MM.1S (cell line): Measurements from ENCODE around the gene XPO1.

Source experiments
- EZH2 ChIP-seq: fragments of 300-600 bp; sonication (generic); optimal IDR thresholded peaks from 2 replicates; pipeline ENCODE3; 2017; ENCODE audit warnings: low read depth, mild to moderate bottlenecking, antibody characterized with exemption, low read length, mixed read lengths
- EZH2phosphoT487 ChIP-seq: fragments of 300-600 bp; sonication (generic); IDR thresholded peaks from 2 replicates; pipeline ENCODE4 v1.6.1; 2018; ENCODE audit warnings: antibody characterized with exemption, low read length
- TF ChIP-seq, protein P1 (sequence below): fragments of 300-600 bp; sonication (generic); IDR thresholded peaks from 2 replicates; pipeline ENCODE4 v1.5.1; 2016; ENCODE audit warnings: antibody characterized with exemption, low read length, mixed read lengths

DNA sequence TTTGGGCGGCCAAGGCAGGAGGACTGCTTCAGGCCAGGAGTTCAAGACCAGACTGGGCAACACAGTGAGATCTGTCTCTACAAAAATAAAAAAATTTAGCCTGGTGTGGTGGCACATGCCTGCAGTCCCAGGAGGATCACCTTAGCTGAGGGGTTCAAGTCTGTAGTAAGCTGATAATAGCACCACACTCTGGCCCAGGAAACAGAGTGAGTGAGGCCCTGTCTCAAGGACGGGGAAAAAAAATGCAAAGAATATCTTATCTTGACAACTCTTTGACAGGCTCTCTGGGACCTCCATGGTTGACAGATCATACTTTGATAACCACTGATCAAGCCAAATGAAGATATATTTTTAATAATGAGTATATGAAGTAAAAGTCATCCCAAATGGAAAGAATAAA is 89.9 kb downstream of the XPO1 start:
- no peak for TF ChIP-seq EZH2phosphoT487
- TF ChIP-seq, protein P1, sequence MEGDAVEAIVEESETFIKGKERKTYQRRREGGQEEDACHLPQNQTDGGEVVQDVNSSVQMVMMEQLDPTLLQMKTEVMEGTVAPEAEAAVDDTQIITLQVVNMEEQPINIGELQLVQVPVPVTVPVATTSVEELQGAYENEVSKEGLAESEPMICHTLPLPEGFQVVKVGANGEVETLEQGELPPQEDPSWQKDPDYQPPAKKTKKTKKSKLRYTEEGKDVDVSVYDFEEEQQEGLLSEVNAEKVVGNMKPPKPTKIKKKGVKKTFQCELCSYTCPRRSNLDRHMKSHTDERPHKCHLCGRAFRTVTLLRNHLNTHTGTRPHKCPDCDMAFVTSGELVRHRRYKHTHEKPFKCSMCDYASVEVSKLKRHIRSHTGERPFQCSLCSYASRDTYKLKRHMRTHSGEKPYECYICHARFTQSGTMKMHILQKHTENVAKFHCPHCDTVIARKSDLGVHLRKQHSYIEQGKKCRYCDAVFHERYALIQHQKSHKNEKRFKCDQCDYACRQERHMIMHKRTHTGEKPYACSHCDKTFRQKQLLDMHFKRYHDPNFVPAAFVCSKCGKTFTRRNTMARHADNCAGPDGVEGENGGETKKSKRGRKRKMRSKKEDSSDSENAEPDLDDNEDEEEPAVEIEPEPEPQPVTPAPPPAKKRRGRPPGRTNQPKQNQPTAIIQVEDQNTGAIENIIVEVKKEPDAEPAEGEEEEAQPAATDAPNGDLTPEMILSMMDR = no peak
- no peak for TF ChIP-seq EZH2
